Mucosa of descending colon (tissue), 3 donors: ENCODE data around the gene ACO2. TPM values are rescaled to one million over a fixed set of nuclear protein-coding genes. Genes with fewer than 3 reads are reported as not detected.

Experiments used
- ATAC-seq: fragments of 200-7000 bp; cut with Tn5 transposase; one replicate; pipeline ENCODE4 v1.9.1; 2020; ENCODE audit warnings: mild to moderate bottlenecking, moderate library complexity
- DNase-seq, 3 donors: peaks; one replicate each; pipeline ENCODE4 v3.0.0-alpha.2; 2020
- H3K36me3 ChIP-seq: fragments of 200-600 bp; one replicate; pipeline ENCODE4 v1.8.0; 2021; ENCODE audit warnings: low read depth, mild to moderate bottlenecking
- H3K4me1 ChIP-seq: fragments of 200-600 bp; one replicate; pipeline ENCODE4 v1.8.0; 2021; ENCODE audit warnings: low read depth, mild to moderate bottlenecking
- H3K4me3 ChIP-seq: fragments of 200-600 bp; one replicate; pipeline ENCODE4 v1.8.0; 2021; ENCODE audit warnings: mild to moderate bottlenecking
- H3K9me3 ChIP-seq: fragments of 200-600 bp; one replicate; pipeline ENCODE4 v1.8.0; 2021; ENCODE audit warnings: mild to moderate bottlenecking
- CTCF ChIP-seq: fragments of 200-600 bp; IDR thresholded peaks from one replicate; pipeline ENCODE4 v1.8.0; 2022; ENCODE audit warnings: antibody characterized with exemption, mild to moderate bottlenecking
- intact Hi-C, 2 donors: fragments of 100-400 bp; cut with DNase I in 1 of 2; cut with micrococcal nuclease in 1 of 2; formaldehyde crosslinking; loops; one replicate each; pipeline versions ENCODE4 v1.11.0 to v1.11.1; 2022; cut with DNase I, micrococcal nuclease
- total RNA-seq, 3 donors: library from RNA; stranded (reverse); fragmentation: NEBNext Ultra II Directional in 2 of 3; extraction: Animal tissue kit (Norgen Biotek cat#: 25700) in 2 of 3; gene quantifications; one replicate each; pipeline versions ENCODE4 v1.2.1 to v1.2.4, GENCODE V29; 2021 to 2023
- donor health status: DM: no; HTN: no; CAD: no; lungs with moderate emphysema.
- donor health status: DM: no; HTN: no; CAD: no.
- donor health status: DM: no; HTN: yes; CAD: no.

ACO2 gene
- total RNA-seq, 3 donors from 2014 or later, result 187 to 295 (median 241) TPM

- Histone ChIP-seq H3K36me3 (no peaks in the 10 kb centered on the region), H3K4me3 (no peak overlapping the region), H3K9me3 (no peaks in the 10 kb centered on the region), H3K4me1 (peaks cover 21% of the 10 kb centered on the region)
- DNase-seq, result no peak
- no peak for ATAC-seq
- TF ChIP-seq CTCF, result no peak
- intact Hi-C loops, result loop anchor here in 1 of 2 donors (10.0 kb wide), 1 partner anchor 53 kb away; no protein-coding TSS in a partner anchor
These were observed 72.6 kb downstream of the ACO2 start for GRCh38 chr22:41541484-41541883.

- Histone ChIP-seq H3K9me3 (no peaks in the 10 kb centered on the region), H3K4me3 (no peak overlapping the region), H3K4me1 (peaks cover 21% of the 10 kb centered on the region), H3K36me3 (no peaks in the 10 kb centered on the region)
- intact Hi-C loops, result loop anchor here in 1 of 2 donors (10.0 kb wide), 1 partner anchor 53 kb away; no protein-coding TSS in a partner anchor
- ATAC-seq (no peak), DNase-seq (no peak)
- no peak for TF ChIP-seq CTCF
These were observed 73.3 kb downstream of the ACO2 start for GRCh38 chr22:41542224-41542623.

- peak; percentile 98 to 100 (median 99) for DNase-seq
- ATAC-seq, result peak; percentile 99
- Histone ChIP-seq H3K9me3 (no peaks in the 10 kb centered on the region), H3K36me3 (no peaks in the 10 kb centered on the region), H3K4me1 (peaks cover 21% of the 10 kb centered on the region), H3K4me3 (peak within 1 kb of the TSS; percentile 60)
- peak; percentile 58 for TF ChIP-seq CTCF
- intact Hi-C loops, result loop anchor here in 1 of 2 donors (10.0 kb wide), 1 partner anchor 51 kb away; no protein-coding TSS in a partner anchor
These were observed 75.1 kb downstream of the ACO2 start, which contains the start of gene POLR3H for GRCh38 chr22:41543854-41544670. Gene POLR3H (minus strand): TSS chr22:41544470. CDS start chr22:41544101, 369 bp downstream.

GRCh38 chr22:41544671-41545476 lies 76.0 kb downstream of the ACO2 start:
- intact Hi-C loops, result loop anchor here in 1 of 2 donors (10.0 kb wide), 1 partner anchor 50 kb away; no protein-coding TSS in a partner anchor
- peaks cover 21% of the 10 kb centered on the region for H3K4me1 ChIP-seq
- peak overlapping the region; percentile 60 for H3K4me3 ChIP-seq
- H3K36me3 ChIP-seq, result no peaks in the 10 kb centered on the region
- TF ChIP-seq CTCF, result no peak
- no peak for ATAC-seq
- DNase-seq, result no peak
- no peaks in the 10 kb centered on the region for H3K9me3 ChIP-seq

GRCh38 chr22:41548830-41549211 lies 79.9 kb downstream of the ACO2 start:
- Histone ChIP-seq H3K4me3 (no peak overlapping the region), H3K36me3 (no peaks in the 10 kb centered on the region), H3K9me3 (no peaks in the 10 kb centered on the region), H3K4me1 (peaks cover 5% of the 10 kb centered on the region)
- ATAC-seq (no peak), DNase-seq (no peak)
- TF ChIP-seq CTCF, result no peak
- intact Hi-C loops, result loop anchor here in 1 of 2 donors (10.0 kb wide), 1 partner anchor 46 kb away; no protein-coding TSS in a partner anchor
